Measurements from ENCODE around the gene NCBP1. TPM values are rescaled to one million over a fixed set of nuclear protein-coding genes. Genes with fewer than 3 reads are reported as not detected.

Gene NCBP1
- total and polyA plus RNA-seq, 9 of the 15 experiments (the other 6 are each of a cell fraction or from before 2014, with no cell fraction given), result 29.4 to 69.7 (median 57.5) TPM

DNA sequence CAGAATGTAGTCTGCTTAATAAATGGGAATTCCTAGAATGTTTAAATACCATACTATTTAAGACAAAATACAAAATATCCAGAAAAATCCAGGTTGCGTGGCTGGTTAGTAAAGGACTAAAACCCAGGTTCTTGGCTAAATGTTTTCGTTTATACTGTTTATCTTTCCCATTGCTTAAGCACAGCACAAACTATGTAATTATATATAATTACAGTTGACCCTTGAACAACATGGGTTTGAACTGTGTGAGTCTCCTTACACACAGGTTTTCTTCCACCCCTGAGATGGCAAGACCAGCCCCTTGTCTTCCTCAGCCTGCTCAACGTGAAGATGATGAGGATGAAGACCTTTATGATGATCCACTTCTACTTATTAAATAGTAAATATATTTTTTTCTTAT, 38.8 kb downstream of the NCBP1 start (continued):
- TF ChIP-seq MGA (IDR thresholded peaks at IDR 0.05) (no peak), ZNF354B (CRISPR knock-in tag; IDR thresholded peaks at IDR 0.05) (no peak), SETDB1 (IDR thresholded peaks at IDR 0.05; ENCODE audit: low read length) (no peak), RUNX1 (IDR thresholded peaks at IDR 0.05; ENCODE audit: low read depth) (no peak), ZZZ3 (IDR thresholded peaks at IDR 0.05) (no peak), ZNF324 (CRISPR knock-in tag; IDR thresholded peaks at IDR 0.05) (no peak), TCF3 (CRISPR knock-in tag; IDR thresholded peaks at IDR 0.05) (no peak), ZMIZ1 (IDR thresholded peaks at IDR 0.05; ENCODE audit: low read depth in 2 of 2, low read length in 2 of 2) (no peak), ZNF140 (CRISPR knock-in tag; IDR thresholded peaks at IDR 0.05) (no peak), THAP7 (CRISPR knock-in tag; IDR thresholded peaks at IDR 0.05) (no peak), ZNF24 (IDR thresholded peaks at IDR 0.05) (no peak)
